CD4-positive, alpha-beta T cell (primary cell): ENCODE data around the gene HIBCH. TPM values are rescaled to one million over a fixed set of nuclear protein-coding genes. Genes with fewer than 3 reads are reported as not detected.

Experiments used
- ATAC-seq: fragments of 200-7000 bp; cut with Tn5 transposase; one replicate; pipeline ENCODE4 v1.10.0; 2022; ENCODE audit warnings: mild to moderate bottlenecking; ENCODE audit not compliant: poor library complexity
- CTCF ChIA-PET: fragments of 350-600 bp; sonication (Branson Sonifier 250); formaldehyde crosslinking; loops from one replicate; lab custom pipeline; 2021; ENCODE audit warnings: antibody characterized with exemption, inconsistent platforms; lab: Charles Lee
- POLR2A ChIA-PET: fragments of 350-600 bp; sonication (Branson Sonifier 250); formaldehyde crosslinking; loops from one replicate; lab custom pipeline; 2021; ENCODE audit warnings: antibody characterized with exemption, inconsistent platforms; lab: Charles Lee
- DNase-seq, 14 experiments: peaks; one replicate each; pipeline ENCODE4 v3.0.0-alpha.2; 2013 to 2020; ENCODE audit warnings: mixed read lengths in 2 of 14
- H3K27ac ChIP-seq, 2 donors: one replicate each; pipeline versions ENCODE4 v1.5.1 to v1.7.0; 2013; ENCODE audit warnings: low read length in 2 of 2, low read depth in 1 of 2, mild to moderate bottlenecking in 1 of 2
- H3K27me3 ChIP-seq, 2 experiments: 1 replicate in 1 of 2; 2 replicates in 1 of 2; pipeline versions ENCODE4 v1.6.1 to v1.7.0; 2013; ENCODE audit warnings: low read length in 2 of 2, control low read depth in 1 of 2, mild to moderate bottlenecking in 1 of 2, moderate library complexity in 1 of 2; ENCODE audit not compliant: insufficient read depth in 2 of 2, control insufficient read depth in 1 of 2
- H3K36me3 ChIP-seq: one replicate; pipeline ENCODE4 v1.6.1; 2013; ENCODE audit warnings: low read length, control low read depth; ENCODE audit not compliant: insufficient read depth
- H3K4me1 ChIP-seq: one replicate; pipeline ENCODE4 v1.6.1; 2013; ENCODE audit warnings: low read length, control low read depth; ENCODE audit not compliant: insufficient read depth
- H3K4me3 ChIP-seq: one replicate; pipeline ENCODE4 v1.5.1; 2013; ENCODE audit warnings: mild to moderate bottlenecking, low read length, moderate library complexity
- H3K9me3 ChIP-seq, 2 experiments: 1 replicate in 1 of 2; 2 replicates in 1 of 2; pipeline versions ENCODE4 v1.6.1 to v1.7.0; 2013; ENCODE audit warnings: low read length in 2 of 2, mild to moderate bottlenecking in 2 of 2, control low read depth in 1 of 2, moderate library complexity in 1 of 2; ENCODE audit not compliant: control insufficient read depth in 1 of 2, insufficient read depth in 1 of 2
- H3K27ac Mint-ChIP-seq: one replicate; pipeline ENCODE4 v1.8.0; 2020; ENCODE audit warnings: mixed read lengths
- H3K27me3 Mint-ChIP-seq: one replicate; pipeline ENCODE4 v1.8.0; 2021; ENCODE audit warnings: mixed read lengths
- H3K36me3 Mint-ChIP-seq: one replicate; pipeline ENCODE4 v1.8.0; 2021; ENCODE audit warnings: low read depth, mixed read lengths
- H3K4me1 Mint-ChIP-seq: one replicate; pipeline ENCODE4 v1.8.0; 2021; ENCODE audit warnings: low read depth, mixed read lengths
- H3K4me3 Mint-ChIP-seq: one replicate; pipeline ENCODE4 v1.8.0; 2020; ENCODE audit warnings: mild to moderate bottlenecking, mixed read lengths
- H3K9me3 Mint-ChIP-seq: one replicate; pipeline ENCODE4 v1.8.0; 2020; ENCODE audit warnings: mixed read lengths
- intact Hi-C, 2 experiments: fragments of 100-400 bp; cut with DNase I in 1 of 2; cut with micrococcal nuclease in 1 of 2; formaldehyde crosslinking; loops; one replicate each; pipeline versions ENCODE4 v1.15.1 to v1.9.0; 2023 to 2025; cut with DNase I, micrococcal nuclease
- total RNA-seq, 174 experiments: library from RNA in 2 of 174; stranded (reverse) in 2 of 174; gene quantifications; one replicate each; pipeline ENCODE4 v1.2.3 and lab custom pipeline; 2021 to 2026
- TF ChIP-seq, protein P1 (sequence below): fragments of 200-600 bp; IDR thresholded peaks from one replicate; pipeline ENCODE4 v1.8.0; 2022; ENCODE audit warnings: antibody characterized with exemption, mild to moderate bottlenecking

HIBCH gene
- total RNA-seq, 2 experiments from 2014 or later, result 3.5 to 7.1 TPM

DNA sequence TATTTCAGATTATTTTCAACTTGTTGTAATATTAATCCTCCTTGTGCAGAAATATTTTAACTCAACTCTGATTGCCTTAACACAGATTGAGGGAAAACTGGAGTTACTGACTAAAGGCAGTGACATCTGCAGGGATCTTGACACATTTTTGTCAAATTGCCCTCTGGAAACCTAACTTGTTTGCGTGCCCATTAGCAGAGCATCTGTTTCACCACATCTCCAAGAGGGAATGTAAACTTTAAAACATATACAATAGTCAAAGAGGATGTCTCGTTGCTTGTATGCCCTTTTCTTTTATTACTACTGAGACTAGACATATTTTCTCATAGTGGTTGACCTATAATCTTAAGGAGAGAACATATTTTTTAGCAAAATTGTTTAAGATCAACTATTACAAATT lies 38.0 kb upstream of the HIBCH start:
- peak overlapping the region; percentile 27 for H3K27ac Mint-ChIP-seq
- Histone ChIP-seq H3K4me1 (peaks cover 3% of the 10 kb centered on the region), H3K4me3 (no peak overlapping the region), H3K27ac (no peak overlapping the region), H3K27me3 (no peaks in the 10 kb centered on the region), H3K9me3 (no peaks in the 10 kb centered on the region), H3K36me3 (no peaks in the 10 kb centered on the region)
- CTCF ChIA-PET, result no interaction called here
- ATAC-seq (no peak), DNase-seq (no peak)
- H3K4me3 Mint-ChIP-seq, result no peak overlapping the region
- H3K9me3 Mint-ChIP-seq, result no peaks in the 10 kb centered on the region
- no peaks in the 10 kb centered on the region for H3K36me3 Mint-ChIP-seq
- TF ChIP-seq, protein P1, sequence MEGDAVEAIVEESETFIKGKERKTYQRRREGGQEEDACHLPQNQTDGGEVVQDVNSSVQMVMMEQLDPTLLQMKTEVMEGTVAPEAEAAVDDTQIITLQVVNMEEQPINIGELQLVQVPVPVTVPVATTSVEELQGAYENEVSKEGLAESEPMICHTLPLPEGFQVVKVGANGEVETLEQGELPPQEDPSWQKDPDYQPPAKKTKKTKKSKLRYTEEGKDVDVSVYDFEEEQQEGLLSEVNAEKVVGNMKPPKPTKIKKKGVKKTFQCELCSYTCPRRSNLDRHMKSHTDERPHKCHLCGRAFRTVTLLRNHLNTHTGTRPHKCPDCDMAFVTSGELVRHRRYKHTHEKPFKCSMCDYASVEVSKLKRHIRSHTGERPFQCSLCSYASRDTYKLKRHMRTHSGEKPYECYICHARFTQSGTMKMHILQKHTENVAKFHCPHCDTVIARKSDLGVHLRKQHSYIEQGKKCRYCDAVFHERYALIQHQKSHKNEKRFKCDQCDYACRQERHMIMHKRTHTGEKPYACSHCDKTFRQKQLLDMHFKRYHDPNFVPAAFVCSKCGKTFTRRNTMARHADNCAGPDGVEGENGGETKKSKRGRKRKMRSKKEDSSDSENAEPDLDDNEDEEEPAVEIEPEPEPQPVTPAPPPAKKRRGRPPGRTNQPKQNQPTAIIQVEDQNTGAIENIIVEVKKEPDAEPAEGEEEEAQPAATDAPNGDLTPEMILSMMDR, result no peak
- intact Hi-C loops, result loop anchor here in 1 of 2 experiments (2.0 kb wide), 1 partner anchor 15 kb away; the partner anchor contains the start of gene INPP1
- H3K4me1 Mint-ChIP-seq, result peaks cover 27% of the 10 kb centered on the region
- H3K27me3 Mint-ChIP-seq, result no peaks in the 10 kb centered on the region
- POLR2A ChIA-PET, result no interaction called here

DNA sequence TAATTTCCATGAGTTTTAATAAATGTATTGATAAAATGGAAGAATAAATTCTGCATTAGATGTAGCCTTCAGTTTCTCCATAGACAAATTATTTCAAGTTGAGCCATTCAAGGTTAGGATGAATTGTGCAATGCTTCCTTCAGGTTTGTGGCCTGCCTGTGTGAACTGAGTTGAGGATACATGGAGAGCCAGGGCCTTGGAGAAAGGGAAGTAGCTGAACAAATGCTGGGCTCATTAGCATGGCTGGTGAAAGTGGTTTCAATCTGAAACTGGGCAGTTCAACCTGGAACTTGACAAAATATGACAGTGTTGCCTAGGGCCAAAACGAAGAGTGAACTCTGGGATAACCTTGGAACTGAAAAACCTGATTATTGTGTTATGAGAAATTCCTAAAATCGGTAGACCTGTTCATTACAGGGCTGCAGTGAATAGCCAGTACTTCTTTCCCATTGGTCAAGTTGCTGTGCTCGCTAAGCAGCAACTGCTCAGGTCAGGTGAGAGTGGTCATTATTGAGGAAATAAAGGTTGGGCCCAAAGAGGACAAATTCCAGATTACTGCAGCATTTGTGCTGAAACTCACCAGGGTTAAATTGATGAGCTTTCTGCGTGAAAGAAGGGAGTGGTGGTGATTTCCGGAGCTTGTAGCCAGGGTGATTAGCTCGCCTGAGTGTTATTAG lies 36.5 kb upstream of the HIBCH start:
- DNase-seq, result no peak
- H3K9me3 Mint-ChIP-seq, result no peaks in the 10 kb centered on the region
- ChIA-PET CTCF (no interaction called here), POLR2A (no interaction called here)
- Histone ChIP-seq H3K27me3 (no peaks in the 10 kb centered on the region), H3K4me1 (peaks cover 3% of the 10 kb centered on the region), H3K4me3 (no peak overlapping the region), H3K9me3 (no peaks in the 10 kb centered on the region), H3K36me3 (no peaks in the 10 kb centered on the region), H3K27ac (no peak overlapping the region)
- peaks cover 18% of the 10 kb centered on the region for H3K4me1 Mint-ChIP-seq
- H3K27ac Mint-ChIP-seq, result no peak overlapping the region
- no peak overlapping the region for H3K4me3 Mint-ChIP-seq
- no peaks in the 10 kb centered on the region for H3K27me3 Mint-ChIP-seq
- ATAC-seq, result no peak
- intact Hi-C loops, result loop anchor here in 1 of 2 experiments (2.0 kb wide), 1 partner anchor 13 kb away; the partner anchor contains the start of gene INPP1
- TF ChIP-seq, protein P1, result no peak
- H3K36me3 Mint-ChIP-seq, result no peaks in the 10 kb centered on the region

DNA sequence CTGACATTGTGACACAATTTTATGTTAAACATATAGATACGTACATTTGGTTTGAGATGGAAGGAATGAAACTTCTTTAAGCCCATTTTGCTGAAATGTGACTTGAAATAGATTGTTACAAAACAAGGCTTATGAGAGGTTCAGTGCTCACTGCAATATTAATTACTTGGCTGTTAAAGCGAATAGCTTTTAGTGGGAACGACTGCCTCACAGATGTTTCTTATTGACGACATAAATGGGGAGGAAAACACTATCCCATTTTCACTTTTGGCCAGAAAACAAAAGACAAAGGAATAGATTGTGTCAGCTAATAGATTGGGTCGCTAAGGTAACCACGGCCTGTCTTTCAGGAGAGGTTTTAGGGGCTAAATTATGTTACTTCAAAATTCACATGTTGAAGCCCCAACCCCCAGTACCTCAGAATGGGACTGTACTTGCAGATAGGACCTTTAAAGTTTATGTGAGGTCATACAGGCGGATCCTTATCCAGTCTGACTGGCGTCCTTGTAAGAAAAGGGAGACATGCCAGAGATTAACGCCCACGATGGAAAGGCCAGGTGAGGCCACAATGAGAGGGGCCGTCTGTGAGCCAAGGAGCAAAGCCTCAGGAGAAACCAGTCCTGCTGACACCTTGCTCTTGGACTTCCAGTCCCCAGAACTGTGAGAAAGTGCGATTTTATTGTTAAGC lies 34.5 kb upstream of the HIBCH start:
- no peaks in the 10 kb centered on the region for H3K27me3 Mint-ChIP-seq

More for the DNA sequence above, 34.5 kb upstream of the HIBCH start:
- Histone ChIP-seq H3K9me3 (no peaks in the 10 kb centered on the region), H3K27me3 (no peaks in the 10 kb centered on the region), H3K4me3 (no peak overlapping the region), H3K27ac (no peak overlapping the region), H3K36me3 (no peaks in the 10 kb centered on the region), H3K4me1 (no peaks in the 10 kb centered on the region)
- ChIA-PET POLR2A (interaction anchor here (1.3 kb wide), 1 partner anchor 9 kb away, joined by 3 read pairs; no protein-coding TSS in a partner anchor), CTCF (interaction anchor here (1.4 kb wide), 1 partner anchor 10 kb away, joined by 4 read pairs; no protein-coding TSS in a partner anchor)
- intact Hi-C loops, result no loop called here
- H3K27ac Mint-ChIP-seq, result no peak overlapping the region
- no peaks in the 10 kb centered on the region for H3K36me3 Mint-ChIP-seq
- H3K9me3 Mint-ChIP-seq, result no peaks in the 10 kb centered on the region
- TF ChIP-seq, protein P1, result no peak
- no peaks in the 10 kb centered on the region for H3K4me1 Mint-ChIP-seq
- no peak for DNase-seq
- no peak overlapping the region for H3K4me3 Mint-ChIP-seq
- ATAC-seq, result no peak
